ENCODE data around the gene ANKRD65.
"Not testable (repeated sequence)": the region's sequence is repeated elsewhere in the genome, so short reads cannot be mapped to it uniquely, and the experiment has no call there.

Gene ANKRD65

DNA sequence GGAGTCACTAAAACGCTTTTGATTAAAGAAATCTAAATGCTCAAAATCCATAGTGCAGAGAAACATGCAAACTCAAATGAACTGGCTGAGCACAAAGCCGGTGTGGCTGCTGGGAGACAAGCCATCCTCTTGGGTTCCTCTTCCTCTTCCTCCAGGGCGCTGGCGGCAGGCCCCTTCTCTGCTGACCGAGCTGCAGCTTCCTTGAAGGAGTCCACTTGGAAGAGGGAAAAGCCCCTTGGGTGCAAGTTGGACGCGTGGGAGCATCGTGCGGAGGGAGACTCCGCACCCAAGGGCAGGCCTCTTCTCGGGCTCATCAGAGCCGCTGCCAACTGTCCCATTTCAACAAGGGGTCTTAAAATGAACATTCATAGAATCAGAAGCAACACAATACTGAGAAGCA, 29.9 kb downstream of the ANKRD65 start:
- TF ChIP-seq, protein P1, sequence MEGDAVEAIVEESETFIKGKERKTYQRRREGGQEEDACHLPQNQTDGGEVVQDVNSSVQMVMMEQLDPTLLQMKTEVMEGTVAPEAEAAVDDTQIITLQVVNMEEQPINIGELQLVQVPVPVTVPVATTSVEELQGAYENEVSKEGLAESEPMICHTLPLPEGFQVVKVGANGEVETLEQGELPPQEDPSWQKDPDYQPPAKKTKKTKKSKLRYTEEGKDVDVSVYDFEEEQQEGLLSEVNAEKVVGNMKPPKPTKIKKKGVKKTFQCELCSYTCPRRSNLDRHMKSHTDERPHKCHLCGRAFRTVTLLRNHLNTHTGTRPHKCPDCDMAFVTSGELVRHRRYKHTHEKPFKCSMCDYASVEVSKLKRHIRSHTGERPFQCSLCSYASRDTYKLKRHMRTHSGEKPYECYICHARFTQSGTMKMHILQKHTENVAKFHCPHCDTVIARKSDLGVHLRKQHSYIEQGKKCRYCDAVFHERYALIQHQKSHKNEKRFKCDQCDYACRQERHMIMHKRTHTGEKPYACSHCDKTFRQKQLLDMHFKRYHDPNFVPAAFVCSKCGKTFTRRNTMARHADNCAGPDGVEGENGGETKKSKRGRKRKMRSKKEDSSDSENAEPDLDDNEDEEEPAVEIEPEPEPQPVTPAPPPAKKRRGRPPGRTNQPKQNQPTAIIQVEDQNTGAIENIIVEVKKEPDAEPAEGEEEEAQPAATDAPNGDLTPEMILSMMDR (IDR thresholded peaks at IDR 0.05; ENCODE audit: low read depth, low read length) = no peak
- no peak overlapping the region for H3K4me3 ChIP-seq (ENCODE audit: low read depth, low read length)
- in situ Hi-C loops (cut with HindIII; ENCODE audit: low sequenced_read_pairs) = no loop called here
- DNase-seq (ENCODE audit: low read depth, low spot score) = no peak

DNA sequence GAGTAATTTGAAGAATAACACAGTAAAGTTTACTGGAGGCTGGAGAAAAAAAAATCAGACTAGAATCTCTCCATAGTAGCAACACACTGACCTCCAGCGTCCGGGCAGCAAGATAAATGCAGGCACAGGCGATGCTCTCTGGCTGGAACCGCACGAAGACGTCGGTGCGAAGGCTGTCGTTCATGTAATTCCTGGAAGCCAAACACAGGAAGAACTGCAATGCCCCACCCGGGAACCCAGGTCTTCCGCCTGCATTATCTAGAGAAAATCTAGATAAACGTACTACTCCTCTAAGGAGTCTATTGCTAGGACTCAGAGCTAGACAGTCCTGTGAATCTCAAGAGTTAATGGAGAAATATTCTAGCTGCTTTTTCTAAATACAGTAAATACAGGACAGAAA, 30.4 kb downstream of the ANKRD65 start:
- no peak overlapping the region for H3K4me3 ChIP-seq (ENCODE audit: low read depth, low read length)
- TF ChIP-seq, protein P1 (IDR thresholded peaks at IDR 0.05; ENCODE audit: low read depth, low read length) = no peak
- no peak for DNase-seq (ENCODE audit: low read depth, low spot score)
- in situ Hi-C loops (cut with HindIII; ENCODE audit: low sequenced_read_pairs) = no loop called here

DNA sequence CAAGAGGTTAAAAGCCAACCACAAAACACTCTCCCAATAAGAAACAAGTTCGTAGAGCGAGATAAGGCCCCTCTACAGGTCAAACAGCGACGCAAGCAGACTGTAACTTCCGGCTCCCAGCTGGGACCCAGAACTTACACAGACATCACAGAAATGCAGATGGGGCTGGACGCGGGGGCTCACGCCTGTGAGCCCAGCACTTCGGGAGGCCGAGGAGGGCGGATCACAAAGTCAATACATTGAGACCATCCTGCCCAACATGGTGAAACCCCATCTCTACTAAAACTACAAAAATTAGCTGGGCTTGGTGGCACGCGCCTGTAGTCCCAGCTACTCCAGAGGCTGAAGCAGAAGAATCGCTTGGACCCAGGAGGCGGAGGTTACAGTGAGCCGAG, 33.0 kb downstream of the ANKRD65 start:
- no peak for DNase-seq (ENCODE audit: low read depth, low spot score)
- no peak overlapping the region for H3K4me3 ChIP-seq (ENCODE audit: low read depth, low read length)
- TF ChIP-seq, protein P1 (IDR thresholded peaks at IDR 0.05; ENCODE audit: low read depth, low read length) = no peak
- in situ Hi-C loops (cut with HindIII; ENCODE audit: low sequenced_read_pairs) = no loop called here

DNA sequence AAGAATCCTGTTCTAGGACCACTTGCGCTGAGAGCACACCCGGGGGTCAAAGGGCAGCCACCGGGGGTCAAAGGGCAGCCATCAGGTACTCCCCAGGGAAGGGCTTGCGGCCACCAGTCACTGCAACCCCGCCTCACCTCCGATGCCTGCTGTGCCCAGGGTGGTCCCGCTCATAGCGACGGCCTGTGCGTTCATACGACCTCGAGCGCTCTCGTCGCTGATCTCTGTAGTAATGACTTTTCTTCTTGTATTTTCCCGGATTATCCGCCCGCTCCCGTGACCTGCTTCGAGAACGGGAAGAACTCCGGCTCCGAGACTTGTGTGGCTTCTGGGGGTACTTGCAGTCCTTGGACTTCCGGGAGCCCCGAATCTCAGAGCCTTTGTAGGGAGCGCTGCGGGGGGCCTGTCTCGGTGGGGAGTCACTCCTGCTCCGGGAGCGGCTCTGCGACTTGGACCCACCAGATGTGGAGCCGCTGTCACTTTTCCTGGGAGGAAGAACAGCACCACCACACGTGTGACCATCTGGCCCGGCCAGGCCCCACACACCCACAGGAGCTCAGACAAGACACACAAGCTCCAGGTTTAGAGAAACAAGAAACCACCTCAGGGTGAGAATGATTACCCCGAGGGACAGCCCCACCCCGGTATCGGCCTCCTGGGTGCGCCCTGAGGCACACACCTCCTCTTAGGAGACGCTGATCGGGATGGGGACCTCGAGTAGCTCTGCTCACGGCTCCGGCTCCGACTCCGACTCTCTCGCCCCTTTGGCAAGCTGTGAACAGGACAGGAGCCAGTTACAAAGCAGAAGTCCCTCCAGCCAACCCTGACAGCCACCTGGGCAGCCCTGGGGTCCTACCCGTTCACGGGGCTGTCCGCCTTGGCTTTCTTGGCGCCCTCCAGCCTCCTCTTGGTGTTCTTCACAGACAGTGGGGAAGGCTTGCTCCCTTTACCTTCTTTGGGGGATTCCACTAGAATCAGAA, 33.7 kb downstream of the ANKRD65 start:
- TF ChIP-seq, protein P1 (IDR thresholded peaks at IDR 0.05; ENCODE audit: low read depth, low read length) = no peak
- in situ Hi-C loops (cut with HindIII; ENCODE audit: low sequenced_read_pairs) = no loop called here
- H3K4me3 ChIP-seq (ENCODE audit: low read depth, low read length) = no peak overlapping the region
- no peak for DNase-seq (ENCODE audit: low read depth, low spot score)

DNA sequence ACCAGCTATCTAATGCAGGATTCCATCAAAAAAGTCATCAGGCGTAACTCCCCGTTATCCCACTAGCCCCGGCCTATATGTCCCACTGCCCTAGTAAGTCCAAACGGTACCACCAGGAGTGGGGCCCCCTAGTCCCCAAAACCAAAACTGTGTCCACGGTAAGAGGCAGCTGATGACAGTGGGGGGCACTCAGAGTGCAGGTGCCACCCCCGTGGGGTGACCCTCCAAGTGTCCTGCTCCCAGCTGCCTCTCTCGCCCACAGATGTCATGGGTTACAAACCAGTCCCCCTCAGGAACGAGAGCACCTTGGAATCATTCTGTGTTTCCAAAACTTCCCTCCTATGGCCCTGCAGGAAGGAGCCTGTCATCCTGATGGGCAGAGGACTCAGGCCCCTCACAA, 35.1 kb downstream of the ANKRD65 start:
- DNase-seq (ENCODE audit: low read depth, low spot score) = no peak
- no peak overlapping the region for H3K4me3 ChIP-seq (ENCODE audit: low read depth, low read length)
- TF ChIP-seq, protein P1 (IDR thresholded peaks at IDR 0.05; ENCODE audit: low read depth, low read length) = no peak
- in situ Hi-C loops (cut with HindIII; ENCODE audit: low sequenced_read_pairs) = no loop called here

DNA sequence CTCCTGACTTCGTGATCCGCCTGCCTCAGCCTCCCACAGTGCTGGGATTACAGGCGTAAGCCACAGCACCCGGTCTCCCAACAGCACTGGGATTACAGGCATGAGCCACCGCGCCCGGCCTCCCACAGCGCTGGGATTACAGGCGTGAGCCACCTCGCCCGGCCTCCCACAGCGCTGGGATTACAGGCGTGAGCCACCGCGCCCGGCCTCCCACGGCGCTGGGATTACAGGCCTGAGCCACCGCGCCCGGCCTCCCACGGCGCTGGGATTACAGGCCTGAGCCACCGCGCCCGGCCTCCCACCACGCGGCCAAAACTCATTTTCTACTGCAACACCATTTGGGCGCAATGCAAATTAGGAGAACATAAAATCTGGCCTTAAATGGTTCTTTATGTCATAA, 35.7 kb downstream of the ANKRD65 start:
- in situ Hi-C loops (cut with HindIII; ENCODE audit: low sequenced_read_pairs); DNase-seq (ENCODE audit: low read depth, low spot score); H3K4me3 ChIP-seq (ENCODE audit: low read depth, low read length): not testable (repeated sequence)

DNA sequence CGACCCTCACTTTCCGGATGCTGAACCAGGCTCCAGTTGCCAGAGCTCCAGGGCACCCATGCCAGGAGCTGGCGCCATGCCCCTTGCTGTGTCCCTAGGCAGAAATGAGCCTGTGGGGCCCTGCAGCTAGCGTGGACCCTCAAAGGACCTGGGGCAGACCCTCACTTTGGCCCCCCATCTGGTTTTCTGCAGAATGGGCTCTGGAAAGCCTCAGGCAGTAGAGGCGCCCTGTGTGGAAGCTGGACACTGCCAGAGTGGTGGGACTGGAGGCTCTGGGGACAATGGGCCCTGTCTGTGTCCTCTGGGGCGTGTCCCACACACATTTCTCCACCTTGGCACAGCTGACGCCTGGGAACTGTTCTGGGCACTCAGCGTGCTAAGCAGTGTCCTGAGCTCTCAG, 39.8 kb downstream of the ANKRD65 start:
- in situ Hi-C loops (cut with HindIII; ENCODE audit: low sequenced_read_pairs) = no loop called here
- TF ChIP-seq, protein P1 (IDR thresholded peaks at IDR 0.05; ENCODE audit: low read depth, low read length) = no peak
- H3K4me3 ChIP-seq (ENCODE audit: low read depth, low read length) = no peak overlapping the region
- no peak for DNase-seq (ENCODE audit: low read depth, low spot score)
